ENCODE results near the gene POMP. TPM values are rescaled to one million over a fixed set of nuclear protein-coding genes. Genes with fewer than 3 reads are reported as not detected.

Gene POMP
- 51.6 TPM for total RNA-seq

- peak; percentile 93 for DNase-seq (ENCODE audit: low spot score)
These were observed at the start of gene POMP for GRCh38 chr13:28658796-28659620. POMP (plus strand) TSS chr13:28659130; CDS start chr13:28659185, 55 bp downstream.

- DNase-seq (ENCODE audit: low spot score), result no peak
These were observed 49.5 kb upstream of the POMP start for GRCh38 chr13:28609381-28609780.

GRCh38 chr13:28609926-28610325, 49.0 kb upstream of the POMP start:
- DNase-seq (ENCODE audit: low spot score), result no peak

GRCh38 chr13:28610996-28611395, 47.9 kb upstream of the POMP start:
- DNase-seq (ENCODE audit: low spot score), result no peak

- DNase-seq (ENCODE audit: low spot score), result no peak
These were observed 47.2 kb upstream of the POMP start for GRCh38 chr13:28611654-28612131.

GRCh38 chr13:28613562-28613961, 45.4 kb upstream of the POMP start:
- no peak for DNase-seq (ENCODE audit: low spot score)

GRCh38 chr13:28615916-28616446, 42.9 kb upstream of the POMP start:
- no peak for DNase-seq (ENCODE audit: low spot score)

- DNase-seq (ENCODE audit: low spot score), result no peak
These were observed 40.5 kb upstream of the POMP start for GRCh38 chr13:28618230-28618994.

GRCh38 chr13:28620011-28620830, 38.7 kb upstream of the POMP start:
- no peak for DNase-seq (ENCODE audit: low spot score)

- DNase-seq (ENCODE audit: low spot score), result no peak
These were observed 37.5 kb upstream of the POMP start for GRCh38 chr13:28621449-28621848.

- no peak for DNase-seq (ENCODE audit: low spot score)
These were observed 36.6 kb upstream of the POMP start for GRCh38 chr13:28622286-28622685.

GRCh38 chr13:28623782-28624706, 34.9 kb upstream of the POMP start:
- no peak for DNase-seq (ENCODE audit: low spot score)

GRCh38 chr13:28624707-28625432, 34.1 kb upstream of the POMP start:
- DNase-seq (ENCODE audit: low spot score), result no peak

GRCh38 chr13:28626266-28626665, 32.7 kb upstream of the POMP start:
- no peak for DNase-seq (ENCODE audit: low spot score)

GRCh38 chr13:28628241-28628640, 30.7 kb upstream of the POMP start:
- DNase-seq (ENCODE audit: low spot score), result no peak

GRCh38 chr13:28630869-28631268, 28.1 kb upstream of the POMP start:
- DNase-seq (ENCODE audit: low spot score), result no peak

- DNase-seq (ENCODE audit: low spot score), result no peak
These were observed 27.1 kb upstream of the POMP start for GRCh38 chr13:28631801-28632200.

GRCh38 chr13:28636069-28636468, 22.9 kb upstream of the POMP start:
- no peak for DNase-seq (ENCODE audit: low spot score)

- DNase-seq (ENCODE audit: low spot score), result peak; percentile 54
These were observed 22.1 kb upstream of the POMP start for GRCh38 chr13:28636677-28637317.

All from ureter (tissue), 1 donor.